ENCODE results near the gene MRPS25.
"Not testable (repeated sequence)": the region's sequence is repeated elsewhere in the genome, so short reads cannot be mapped to it uniquely, and the experiment has no call there.

Gene MRPS25

DNA sequence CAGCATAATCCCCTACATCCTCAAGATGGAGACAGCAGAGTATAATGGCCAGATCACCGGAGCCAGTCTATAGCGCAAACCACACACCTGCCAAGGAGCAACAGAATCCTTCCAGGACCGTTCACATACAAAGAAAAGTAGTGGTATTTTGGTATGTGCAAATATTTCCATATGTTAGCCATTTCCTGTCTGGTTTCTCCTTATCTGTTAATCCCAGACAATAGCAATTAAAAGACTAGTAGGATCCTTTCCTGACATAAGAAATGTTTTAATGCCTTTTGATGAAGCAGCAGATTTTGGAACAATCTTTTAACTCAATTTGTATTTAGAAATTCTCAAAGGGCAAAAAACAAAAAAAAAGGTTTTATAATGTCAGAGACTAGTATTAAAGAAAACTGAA lies 22.2 kb downstream of the MRPS25 start:
- DNase-seq = no peak

DNA sequence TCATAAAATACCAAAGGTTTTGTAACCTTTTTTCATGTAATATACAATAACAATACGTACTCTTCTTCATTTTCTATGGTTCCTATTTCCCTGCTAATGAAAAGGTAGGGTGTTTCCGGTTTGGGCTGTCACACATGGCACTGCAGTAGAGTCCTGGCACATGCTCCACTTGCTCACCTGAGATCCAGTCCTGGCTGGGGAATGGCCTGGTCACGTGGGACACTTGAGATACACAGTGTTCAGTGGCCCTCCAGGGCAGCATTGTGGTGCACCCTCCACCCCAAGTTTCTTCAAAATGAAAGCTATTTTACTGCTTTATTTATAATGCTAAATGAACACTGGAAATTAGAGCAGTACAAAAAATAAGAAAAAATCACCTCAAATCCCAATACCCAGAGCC lies 23.2 kb downstream of the MRPS25 start:
- no peak for DNase-seq

DNA sequence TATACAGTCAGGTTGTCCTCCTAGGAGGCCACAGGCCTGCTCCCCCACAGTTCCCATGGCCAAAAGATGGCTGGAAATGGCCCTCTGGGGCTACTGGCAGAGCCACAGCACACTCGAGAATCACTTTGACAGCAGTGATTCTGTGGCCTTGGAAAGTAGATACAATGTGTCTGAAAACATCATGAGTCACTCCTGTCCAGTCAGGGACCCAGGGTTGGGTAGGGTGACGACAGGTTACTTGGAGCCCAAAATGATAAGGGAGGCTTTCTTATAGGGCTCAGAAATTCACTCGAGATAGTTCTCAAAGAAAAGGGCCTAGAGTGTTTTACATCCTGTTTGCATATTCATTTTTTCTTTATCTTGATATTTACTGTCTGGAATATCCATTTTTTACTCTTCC lies 24.3 kb downstream of the MRPS25 start:
- no peak for DNase-seq

DNA sequence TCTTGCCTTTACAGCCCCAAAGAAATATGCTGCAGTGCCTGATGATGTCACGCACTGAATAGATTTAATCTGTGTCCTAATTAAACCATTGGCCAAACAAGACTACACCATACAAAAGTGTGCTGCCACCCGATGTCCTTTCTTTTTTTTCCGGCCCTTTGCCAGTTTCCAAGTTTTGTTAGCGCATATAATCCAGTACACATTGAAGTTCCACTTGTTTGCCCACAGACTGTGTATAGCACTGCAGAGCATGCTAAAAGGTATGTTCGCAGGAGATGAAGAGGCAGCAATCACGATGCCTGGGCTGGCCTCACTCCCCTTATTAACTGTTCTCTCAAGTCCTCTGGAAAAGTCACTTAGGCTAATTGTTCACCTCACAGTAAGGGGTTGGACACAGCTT lies 26.8 kb downstream of the MRPS25 start:
- no peak for DNase-seq

DNA sequence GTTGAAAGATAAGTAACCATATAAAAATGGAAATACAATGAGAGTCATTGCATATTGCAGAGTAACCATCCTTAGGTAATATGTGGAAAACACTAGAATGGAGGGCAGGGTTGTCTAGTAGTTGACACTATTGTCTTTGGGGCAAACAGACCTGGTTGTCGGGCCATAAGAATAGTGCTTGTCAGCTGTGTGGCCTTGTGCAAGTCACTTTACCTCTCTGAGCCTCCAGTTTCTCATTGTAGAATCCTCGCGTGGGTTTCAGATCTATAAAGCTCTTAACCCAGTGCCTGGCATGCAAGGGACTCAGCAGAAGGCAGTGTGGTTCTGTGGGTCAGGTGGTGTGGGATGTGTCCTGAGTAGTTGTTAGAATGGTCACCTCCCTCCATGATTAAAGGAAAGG lies 32.0 kb downstream of the MRPS25 start:
- no peak for DNase-seq

DNA sequence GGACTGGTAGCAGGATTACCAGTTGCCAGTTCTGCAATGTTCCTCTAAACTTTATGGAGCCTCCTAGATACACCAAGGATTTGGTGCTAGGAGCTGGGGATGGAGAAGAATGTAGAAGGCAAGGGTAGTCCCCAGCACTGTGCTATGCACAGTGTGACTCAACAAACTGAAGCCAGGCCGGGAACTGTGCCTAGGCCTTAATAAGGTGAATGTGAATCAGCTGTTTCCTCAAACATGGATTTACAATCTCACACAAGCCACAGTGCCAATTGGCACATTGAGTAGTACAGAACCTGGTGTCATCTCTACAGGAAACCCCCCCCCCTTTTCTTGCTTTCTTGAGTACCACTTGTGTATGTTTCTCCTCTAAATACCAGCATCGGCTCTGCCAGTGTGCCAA lies 32.5 kb downstream of the MRPS25 start:
- no peak for DNase-seq

DNA sequence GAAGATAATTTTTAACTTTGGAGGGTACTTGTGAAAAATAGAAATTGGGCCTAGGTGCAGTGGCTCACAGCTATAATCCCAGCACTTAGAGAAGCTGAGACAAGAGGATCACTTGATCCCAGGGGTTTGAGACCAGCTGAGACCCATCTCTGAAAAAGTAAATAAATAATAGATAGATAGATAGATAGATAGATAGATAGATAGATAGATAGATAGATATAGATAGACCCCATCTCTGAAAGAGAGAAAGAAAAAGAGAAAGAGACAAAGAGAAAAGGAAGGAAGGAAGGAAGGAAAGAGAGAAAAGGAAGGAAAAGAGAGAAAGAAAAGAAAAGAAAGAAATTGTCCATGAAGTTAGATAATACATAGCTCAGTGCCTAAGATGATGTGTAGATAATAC lies 35.5 kb downstream of the MRPS25 start:
- no peak for DNase-seq

DNA sequence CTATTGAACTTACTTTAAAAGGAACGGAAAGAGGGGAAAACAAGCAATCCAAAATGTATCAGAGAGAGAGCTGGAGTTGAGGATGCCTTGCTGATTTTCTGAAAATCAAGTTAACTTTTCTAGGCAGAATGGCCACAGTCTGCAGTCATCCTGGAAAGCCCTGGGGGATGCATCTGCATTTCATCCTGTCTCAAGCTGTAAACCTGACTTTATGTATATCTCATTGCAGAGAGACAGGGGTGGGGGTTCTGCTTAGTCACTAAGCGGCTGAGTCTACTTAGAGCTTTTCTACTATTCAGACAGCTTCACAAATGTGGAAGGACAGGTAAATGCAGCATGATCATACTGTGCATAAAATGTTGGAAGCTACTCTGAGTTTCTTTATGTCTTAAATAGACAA lies 41.4 kb downstream of the MRPS25 start:
- DNase-seq = no peak

DNA sequence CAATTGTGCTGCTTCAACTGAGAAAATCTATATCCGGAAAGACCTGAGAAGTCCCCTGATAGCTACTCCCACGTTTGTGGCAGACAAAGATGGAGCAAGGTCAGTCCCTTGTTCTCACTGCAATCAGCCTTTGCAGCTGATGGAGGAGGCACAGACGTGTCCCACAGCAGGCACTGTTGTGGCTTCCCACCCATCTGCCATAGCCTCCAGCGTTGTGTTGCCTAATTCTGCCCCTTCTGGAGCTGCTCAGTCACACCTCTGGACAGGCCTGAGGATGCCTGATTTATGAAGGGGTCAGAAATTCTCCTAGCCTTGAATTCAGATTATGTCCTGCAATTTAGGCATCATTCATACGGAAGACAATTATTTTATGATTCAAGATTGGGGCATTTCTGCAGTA lies 41.9 kb downstream of the MRPS25 start:
- no peak for DNase-seq

DNA sequence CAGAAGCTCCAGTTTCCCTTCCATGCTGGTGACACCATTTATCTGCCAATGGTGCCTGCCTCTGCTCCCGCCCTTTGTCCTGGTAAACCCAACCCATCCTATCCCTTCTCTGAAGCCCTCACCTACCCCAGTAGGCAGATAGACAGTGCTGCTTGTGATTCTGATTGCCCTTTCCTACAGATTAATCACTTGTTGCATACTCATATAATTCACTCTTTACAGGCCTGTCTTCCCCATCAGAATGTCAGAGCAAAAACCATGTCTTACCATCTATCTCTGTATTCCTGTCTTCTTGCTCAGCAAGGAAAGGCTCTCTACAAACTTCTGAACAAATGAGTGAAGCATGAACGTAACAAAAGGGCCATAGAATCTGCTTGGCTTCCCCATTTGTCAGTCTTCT lies 47.9 kb downstream of the MRPS25 start:
- DNase-seq = no peak

DNA sequence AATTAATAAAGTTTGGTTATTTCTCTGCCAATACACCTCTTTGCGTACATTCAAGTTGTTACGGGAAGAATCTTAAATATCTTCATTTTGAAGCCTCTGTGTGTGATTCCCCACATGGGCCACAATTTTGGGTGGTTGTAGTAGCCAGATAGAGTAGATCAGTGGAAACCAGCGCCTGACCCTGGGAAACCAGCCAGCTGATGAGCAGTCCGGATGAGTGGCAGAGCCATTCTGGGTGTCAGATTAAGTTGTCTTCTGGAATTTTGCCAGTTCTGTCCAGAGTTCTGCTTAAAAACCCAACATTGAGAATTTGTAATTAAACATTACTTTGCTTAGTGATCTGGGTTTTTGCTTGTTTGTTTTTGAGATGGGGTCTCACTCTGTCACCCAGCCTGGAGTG lies 49.7 kb downstream of the MRPS25 start:
- DNase-seq = no peak

DNA sequence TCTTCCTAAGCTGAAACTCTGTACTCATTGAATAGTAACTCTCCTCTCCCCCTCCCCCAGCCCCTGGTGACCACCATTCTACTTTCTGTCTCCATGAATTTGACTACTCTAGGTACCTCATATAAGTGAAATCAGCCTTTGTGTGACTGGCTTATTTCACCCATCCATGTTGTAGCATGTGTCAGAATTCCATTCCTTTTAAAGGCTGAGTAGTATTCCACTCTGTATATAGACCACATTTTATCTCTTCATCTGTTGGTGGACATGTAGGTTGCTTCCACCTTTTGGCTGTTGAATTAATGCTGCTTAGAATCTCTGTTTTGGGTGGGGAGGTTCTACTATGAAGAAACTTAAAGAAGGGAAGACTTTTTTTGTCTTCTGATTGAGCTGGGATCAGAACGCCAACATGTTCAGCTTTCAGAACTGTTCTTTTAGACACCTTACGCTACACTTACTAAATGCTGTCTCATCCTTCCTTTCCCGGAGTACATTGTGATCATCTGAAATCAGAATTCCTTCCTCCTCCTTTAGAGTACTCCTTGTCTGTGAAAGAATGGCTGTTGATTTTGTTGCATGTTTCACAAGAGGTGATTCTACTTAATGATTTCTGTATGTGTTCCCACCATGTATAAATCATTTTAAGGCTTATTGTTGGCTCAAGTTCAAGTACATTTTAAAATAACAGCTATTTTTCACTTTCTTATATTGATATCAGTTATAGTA lies 50.3 kb downstream of the MRPS25 start:
- no peak for DNase-seq

DNA sequence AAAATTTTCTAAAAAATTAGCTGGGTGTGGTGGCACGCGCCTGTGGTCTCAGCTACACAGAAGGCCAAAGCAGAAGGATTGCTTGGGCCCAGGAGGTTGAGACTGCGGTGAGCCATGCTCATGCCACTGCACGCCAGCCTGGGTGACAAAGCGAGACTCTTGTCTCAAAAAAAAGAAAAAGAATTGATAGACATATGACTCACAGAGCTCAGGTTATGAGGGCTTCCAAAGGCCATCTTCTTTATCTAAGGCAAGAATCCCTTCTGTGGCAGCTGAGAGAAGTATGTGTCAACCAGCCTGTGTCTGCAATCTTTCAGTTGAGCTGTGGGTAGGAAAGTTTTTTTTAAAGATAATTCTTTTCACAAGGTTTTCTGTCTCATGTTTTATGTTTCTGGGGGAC lies 53.9 kb downstream of the MRPS25 start:
- no peak for DNase-seq

DNA sequence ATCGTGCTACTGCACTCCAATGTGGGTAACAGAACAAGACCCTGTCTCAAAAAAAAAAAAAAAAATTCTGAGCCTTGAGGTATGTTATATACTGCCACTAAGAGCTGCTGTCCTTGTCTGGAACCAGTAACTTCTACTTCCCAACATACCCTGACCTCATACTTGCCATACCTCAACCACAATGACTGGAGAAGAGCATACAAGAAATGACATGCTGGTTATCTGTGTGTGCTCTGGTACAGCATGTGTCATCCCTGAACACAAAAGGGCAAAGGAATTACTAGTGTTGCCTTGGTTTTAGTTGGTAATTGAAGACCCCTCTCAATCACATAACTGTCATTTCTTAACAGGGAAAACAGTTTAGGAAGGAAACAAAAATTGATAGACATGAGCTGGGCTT lies 54.5 kb downstream of the MRPS25 start:
- DNase-seq = no peak

DNA sequence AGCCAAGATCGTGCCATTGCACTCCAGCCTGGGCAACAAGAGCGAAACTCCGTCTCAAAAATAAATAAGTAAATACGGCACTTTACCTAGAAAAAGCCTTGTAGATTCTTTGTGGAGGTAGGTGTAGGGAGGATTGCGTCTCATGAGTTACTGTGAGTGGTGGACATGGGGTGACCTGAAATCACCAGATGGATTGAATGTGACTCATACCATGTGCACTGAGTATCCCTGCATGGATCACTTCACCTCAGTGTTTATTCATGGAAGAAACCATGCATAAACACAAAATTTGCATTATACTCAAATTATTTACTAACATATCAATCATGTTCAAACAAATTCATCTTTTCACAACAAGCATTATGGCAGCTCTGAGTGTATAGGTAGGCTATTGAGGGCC lies 55.9 kb downstream of the MRPS25 start:
- no peak for DNase-seq

DNA sequence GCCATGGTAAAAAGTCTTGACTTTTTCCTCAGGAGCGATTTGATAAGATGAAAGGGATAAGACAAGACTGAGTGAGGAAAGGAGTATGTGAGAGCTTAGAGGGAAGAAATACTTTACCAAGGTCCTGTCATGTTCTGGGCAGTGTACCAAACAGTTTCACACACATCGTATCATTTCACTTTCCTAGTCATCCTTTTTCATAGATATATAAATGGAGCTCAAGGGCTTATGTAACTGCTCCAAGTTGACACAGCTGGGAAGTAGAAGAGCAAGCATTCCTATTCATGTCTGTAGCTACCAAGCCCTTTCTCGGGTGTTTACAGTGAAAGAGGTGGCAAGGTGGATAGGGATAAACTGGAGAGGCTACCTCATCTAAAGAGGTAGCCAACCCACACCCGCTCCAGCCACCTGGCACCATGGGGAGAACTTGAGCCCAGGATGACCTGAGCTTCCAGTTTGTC lies 57.4 kb downstream of the MRPS25 start:
- no peak for DNase-seq

DNA sequence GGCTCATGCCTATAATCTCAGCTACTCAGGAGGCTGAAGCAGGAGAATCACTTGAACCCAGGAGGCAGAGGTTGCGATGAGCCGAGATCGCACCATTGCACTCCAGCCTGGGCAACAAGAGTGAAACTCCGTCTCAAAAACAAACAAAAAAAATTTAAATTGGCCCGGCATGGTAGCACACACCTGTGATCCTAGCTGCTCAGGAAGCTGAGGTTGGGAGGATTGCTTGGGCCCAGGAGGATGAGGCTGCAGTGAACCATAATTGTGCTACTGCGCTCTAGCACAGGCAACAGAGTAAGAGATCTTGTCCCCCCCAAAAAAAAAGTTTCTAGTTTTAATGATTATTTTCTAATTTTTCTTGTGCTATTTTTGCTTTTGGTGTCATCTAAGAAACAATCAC lies 65.9 kb downstream of the MRPS25 start:
- not testable (repeated sequence) for DNase-seq
